LHCN-M2 (cell line): ENCODE data around the gene ANG. TPM values are rescaled to one million over a fixed set of nuclear protein-coding genes. Genes with fewer than 3 reads are reported as not detected.
"Not testable (repeated sequence)": the region's sequence is repeated elsewhere in the genome, so short reads cannot be mapped to it uniquely, and the experiment has no call there.

Source experiments
- DNase-seq: peaks from one replicate; pipeline ENCODE4 v3.0.0-alpha.2; 2012; ENCODE audit warnings: low read depth
- total RNA-seq: library from RNA; depleted of rRNA; stranded (reverse); fragments of >200 nt; gene quantifications from 2 replicates; pipeline ENCODE4 v1.2.3, GENCODE V29; 2014

Gene ANG
- total RNA-seq, 1 experiment from 2014 or later, result 4.2 TPM

DNA sequence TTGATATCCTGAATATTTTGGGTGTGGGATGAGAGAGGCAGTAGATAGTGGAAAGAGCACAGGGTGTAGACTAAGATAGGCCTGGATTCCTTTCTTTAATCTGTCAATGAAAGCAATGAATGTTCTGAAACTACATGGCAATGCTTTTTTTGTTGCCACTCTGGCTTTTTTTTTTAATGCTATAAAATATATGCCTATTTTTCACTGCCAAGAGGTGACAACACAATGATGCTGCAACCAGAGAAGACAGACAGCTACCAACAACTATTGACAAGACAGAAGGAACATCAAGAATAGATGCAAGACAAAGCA is 9.4 kb downstream of the ANG start:
- no peak for DNase-seq

DNA sequence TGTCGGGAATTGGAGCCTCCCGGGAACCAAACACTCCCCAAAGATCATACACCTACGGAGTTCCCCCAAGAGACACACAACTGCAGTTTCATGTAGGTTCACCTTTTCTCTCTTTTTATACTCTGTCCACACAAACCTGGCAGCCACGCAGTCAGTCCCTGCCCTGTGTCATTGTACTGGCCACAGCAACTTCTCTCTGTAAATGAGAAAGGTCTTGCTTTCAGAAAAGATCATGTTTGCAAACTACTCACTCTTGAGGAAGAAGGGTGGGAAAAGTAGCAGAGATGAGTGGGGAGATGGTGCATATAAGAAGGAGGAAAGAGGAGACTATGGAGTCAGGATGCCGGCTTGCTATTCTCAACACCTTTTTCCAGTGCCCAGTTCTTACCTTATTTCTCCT is 10.4 kb downstream of the ANG start:
- DNase-seq, result no peak

DNA sequence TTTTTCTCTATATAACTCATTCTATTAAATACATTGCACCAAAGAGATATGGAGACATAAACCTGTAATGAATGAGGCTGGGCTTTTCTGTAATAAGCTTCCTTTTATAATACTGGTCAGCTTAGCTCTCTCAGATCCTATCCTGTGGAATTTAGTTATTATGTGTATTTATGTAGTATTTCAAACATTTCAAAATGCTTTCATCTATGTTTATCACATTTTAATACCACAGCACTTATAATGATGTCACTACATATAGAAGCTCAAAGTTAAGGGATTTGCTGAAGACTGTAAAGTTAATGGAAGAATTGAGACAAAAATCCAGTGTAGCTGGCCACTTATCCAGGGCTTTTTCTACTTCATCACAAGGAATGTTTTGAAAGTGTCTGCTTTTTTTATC is 11.4 kb downstream of the ANG start:
- DNase-seq, result no peak

DNA sequence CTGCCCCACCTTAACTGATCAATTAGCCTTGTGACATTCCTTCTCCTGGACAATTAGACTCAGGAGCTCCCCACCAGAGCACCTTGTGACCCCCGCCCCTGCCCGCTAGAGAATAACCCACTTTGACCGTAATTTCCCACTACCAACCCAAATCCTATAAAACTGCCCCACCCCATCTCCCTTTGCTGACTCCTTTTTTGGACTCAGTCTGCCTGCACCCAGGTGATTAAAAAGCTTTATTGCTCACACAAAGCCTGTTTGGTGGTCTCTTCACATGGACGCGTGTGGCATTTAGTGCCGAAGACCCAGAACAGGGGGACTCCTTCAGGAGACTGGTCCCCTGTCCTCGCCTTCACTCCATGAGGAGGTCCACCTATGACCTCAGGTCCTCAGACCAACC is 12.4 kb downstream of the ANG start:
- not testable (repeated sequence) for DNase-seq

DNA sequence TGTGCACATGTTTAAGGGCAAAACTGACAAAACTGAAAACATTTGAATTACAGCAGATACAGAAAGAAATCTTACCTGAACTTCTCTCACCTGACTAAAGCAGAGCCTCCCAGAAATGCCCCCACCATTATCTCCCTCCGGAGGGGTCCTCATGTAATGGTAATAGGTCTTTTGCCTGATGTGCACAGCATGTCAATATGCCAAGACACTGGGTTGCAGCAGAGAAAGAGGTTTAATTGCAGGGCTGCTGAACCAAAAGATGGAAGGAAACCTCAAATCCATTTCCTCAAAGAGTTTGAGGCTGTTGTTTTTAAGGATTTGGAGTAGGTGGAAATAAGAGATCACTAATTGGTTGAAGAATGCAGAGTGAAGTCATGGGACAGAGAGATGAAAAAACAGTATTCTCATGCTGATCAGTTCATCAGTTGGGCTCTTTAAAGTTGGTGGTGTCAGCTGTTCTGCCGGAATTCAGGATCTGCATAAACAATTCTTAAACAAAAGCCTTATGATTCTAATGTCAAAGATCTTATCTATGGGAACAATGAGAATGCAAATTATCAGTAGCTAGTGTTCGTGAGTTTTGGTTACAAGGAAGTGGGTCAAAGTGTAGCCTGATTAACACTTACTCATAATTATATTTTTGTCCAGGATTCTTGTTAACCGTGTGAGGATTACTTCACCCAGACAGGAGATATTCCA is 18.2 kb downstream of the ANG start:
- no peak for DNase-seq

DNA sequence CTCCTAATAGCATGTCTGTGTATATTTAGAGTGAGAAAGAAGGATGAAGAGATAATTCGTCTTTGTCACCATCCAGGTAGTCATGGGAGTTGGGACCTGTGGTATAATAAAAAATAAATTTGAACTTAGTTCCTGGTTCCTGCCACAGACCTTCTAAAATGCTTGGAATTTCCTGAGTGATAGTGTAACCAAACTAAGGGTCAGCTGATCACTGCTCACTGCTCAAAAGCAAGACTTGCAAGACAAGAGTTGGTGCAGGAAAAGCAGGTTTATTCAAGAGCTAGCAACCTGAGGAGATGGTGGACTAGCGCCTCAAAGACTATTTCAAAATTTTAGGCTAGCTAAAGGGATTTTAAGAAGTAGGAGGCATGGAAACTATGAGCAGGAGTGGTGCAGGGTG is 19.1 kb downstream of the ANG start:
- no peak for DNase-seq

DNA sequence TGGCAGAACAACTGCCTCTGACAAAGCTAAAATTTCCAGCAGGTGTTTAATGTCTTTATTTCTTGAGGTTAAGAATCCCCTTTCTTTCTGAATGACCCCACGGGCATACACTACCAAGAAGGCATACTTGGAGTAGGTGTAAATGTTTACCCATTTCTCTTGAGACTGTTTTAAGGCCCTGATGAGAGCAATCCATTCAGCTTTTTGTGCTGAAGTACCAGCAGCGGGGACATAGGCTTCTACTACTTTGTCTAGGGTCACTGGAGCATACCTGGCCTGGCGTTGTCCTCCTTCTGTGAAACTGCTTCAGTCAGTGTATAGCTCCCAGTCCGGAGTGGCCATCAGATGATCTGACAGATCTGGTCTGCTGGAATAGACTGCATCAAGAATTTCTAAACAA is 22.7 kb downstream of the ANG start:
- no peak for DNase-seq

DNA sequence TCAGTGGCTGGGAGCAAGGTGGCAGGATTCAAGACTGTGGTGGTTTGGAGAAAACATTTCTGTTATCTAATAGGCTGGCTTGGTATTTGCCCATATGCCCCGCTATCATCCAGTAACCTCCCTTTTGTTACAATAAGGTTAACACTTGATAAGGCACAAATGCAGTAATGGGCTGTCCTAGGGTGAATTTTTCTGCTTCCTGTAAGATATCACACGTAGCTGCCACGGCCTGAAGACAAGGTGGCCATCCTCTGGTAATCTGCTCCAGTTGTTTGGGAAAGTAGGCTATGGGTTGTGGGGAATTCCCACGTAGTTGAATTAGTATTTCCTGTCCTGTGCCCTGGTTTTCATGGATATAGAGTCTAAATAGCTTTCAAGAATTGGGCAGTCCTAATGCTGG is 23.1 kb downstream of the ANG start:
- DNase-seq, result no peak

DNA sequence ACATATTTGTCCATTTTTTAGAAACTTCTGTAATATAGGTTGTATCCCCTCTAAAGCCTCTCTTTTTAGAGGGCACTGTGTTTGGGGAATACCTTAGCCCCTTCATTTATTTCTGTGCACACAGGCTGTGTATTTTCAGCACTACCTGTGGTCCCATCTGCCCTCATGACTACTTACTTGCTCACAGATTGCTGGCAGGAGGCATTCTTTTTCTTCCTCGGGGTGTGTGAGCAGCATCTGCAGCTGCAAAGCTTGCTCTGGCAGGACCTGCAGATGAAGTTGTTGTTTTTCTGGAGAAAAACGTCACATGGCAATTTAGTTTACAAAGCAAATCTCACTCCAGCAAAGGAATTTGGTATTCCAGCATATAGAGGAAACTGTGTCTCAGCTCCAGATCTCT is 24.3 kb downstream of the ANG start:
- no peak for DNase-seq

DNA sequence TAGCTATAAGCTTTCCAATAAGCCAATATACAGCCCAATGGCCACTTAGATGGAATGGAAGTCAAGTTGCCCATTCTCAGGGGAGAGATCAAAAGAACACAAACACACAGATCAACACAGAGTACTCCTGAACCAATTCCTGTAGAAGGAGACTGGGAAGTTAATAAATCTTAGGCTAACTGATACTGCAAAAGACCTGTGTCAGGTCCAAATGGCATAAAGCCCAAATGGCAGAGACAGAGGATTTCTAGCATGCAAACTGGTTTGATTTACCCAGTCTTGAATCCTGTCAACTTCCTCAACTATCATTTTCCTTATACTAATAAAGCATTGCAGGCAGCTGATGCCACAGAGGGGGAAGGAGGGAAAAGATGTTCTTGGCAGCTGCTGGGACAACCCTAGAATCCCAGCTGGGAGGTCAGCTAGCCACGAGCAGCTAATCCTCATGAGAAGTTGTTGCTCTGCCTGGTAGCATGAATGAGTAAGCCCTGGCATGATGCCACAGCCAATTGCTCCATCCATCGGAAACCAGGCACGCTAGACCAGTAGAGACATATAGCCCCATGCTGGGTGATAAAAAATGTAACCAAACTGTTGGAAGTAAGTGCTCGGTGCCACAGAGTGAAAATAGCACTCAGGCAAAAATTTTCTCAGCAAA is 26.2 kb downstream of the ANG start:
- DNase-seq, result peak; percentile 88

DNA sequence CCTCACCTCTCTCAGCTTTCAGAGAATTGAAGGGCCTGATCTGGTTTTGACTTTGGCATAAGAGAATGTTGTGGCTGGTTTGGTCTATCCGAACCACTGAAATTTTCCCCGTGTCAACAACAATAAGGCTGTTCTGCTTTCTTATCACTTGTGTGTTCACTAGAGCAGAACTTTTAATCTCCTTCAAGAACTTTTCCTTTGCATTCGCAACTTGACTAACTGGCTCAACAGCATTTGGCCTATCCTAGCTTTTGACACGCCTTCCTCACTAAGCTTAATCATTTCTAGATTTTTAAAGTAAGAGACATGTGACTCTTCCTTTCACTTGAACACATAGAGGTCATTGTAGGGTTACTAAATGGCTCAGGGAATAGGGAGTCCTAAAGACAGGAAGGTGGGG is 31.2 kb downstream of the ANG start:
- no peak for DNase-seq

DNA sequence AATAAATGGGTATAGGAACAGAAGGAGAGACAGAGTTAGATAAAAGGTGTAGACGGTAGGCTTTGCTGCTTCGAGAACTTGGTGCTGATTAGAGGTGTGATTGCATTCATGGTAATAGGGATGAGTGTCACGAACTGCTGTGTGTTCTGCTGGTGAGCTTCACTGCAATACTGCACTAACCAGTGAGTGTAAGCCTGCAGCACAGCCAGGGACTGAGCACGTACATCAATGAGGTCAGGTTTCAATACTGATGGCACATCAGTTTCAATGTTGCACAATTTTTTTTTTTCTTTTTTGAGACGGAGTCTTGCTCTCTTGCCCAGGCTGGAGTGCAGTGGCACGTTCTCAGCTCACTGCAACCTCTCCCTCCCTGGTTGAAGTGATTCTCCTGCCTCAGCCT is 32.2 kb downstream of the ANG start:
- no peak for DNase-seq

DNA sequence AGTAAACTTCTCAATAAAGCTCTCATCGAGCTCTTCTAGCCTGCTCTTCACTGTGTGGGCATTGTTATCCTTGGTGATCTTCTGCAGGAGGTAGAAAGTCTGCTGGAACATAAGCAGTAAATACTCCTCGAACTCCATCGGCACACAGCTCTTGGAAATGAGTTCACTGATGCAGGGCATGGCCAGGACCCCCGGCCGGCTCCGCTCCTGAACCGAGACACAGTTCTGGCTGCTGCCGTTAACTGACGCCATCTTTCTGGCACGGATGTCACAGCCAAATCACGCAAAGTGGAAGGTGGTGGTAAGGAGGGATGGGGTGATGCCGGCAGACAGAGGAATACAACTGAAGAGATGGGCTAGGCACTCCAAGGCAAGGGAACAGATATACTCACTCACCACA is 33.5 kb downstream of the ANG start:
- DNase-seq, result no peak

DNA sequence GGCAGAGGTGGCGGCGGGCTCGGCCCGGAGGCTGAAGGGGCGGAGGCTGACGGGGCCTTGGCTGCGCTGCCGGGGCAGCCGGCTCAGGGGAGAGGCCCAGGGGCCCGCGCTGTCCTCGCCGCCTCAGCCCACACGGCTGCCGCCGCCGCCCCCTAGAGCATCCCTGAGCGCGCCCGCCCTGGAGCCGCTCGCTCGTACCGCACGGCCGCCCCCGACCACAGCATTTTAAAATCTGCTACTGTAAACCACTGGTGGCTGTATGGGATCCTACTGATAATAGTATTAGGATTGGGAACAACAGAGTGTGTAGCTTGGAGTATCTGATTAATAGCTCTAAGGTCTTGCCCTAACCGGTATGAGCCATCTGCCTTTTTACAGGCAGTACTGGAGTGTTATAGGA is 34.9 kb downstream of the ANG start:
- no peak for DNase-seq

DNA sequence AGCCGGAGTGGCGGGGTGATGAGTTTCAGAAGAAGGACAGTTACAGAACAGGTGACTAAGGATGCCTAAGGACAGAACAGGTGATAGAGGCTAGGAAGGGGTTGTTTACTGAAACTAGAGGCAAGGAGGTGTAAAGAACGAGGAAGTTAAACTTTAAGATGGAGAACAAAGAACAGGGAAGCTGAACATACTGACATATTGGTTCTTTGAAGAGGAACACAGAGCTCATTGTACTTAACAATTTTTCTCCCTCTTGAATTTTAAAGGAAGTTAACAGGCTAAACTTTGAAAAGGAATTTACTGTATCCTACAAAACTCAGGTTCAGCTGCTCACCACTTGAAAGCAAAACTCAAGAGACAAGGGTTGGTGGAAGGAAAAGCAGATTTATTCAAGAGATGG is 37.6 kb downstream of the ANG start:
- not testable (repeated sequence) for DNase-seq

DNA sequence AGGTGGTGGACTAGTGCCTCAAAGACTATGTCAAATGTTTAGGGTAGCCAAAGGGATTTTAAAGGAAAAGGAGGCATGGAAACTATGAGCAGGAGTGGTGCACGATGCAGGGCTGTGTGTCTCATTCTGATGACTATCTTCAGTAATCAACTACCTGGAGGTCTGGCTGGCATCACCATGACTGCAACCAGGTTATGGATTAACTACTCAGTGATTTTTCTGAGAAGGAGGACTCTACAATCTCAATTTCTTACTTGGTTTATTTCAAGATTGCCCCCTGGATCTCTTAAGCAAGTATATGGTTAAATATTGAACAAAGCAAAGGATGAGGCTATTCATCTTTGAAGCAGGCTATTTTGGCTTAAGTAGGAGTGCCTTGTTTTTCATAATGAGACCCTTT is 38.0 kb downstream of the ANG start:
- DNase-seq, result no peak

DNA sequence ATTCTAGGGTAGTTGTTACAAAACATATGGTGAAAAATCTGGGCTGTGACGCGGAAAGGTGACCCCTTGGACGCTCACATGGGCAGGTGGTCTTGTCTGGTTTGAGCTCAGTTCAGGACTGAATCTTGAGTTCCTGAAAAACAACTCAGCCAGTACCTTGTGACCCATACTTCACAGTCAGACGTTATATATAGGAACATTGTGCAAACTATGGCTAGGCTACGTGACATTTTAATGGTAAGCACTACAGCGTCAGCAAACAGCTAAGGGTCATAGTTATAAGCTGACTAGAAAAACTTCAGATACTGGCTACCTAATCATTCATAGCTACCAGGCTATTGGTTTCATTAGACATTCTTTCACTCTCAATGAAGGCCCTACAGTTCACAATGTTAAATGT is 42.3 kb downstream of the ANG start:
- no peak for DNase-seq

DNA sequence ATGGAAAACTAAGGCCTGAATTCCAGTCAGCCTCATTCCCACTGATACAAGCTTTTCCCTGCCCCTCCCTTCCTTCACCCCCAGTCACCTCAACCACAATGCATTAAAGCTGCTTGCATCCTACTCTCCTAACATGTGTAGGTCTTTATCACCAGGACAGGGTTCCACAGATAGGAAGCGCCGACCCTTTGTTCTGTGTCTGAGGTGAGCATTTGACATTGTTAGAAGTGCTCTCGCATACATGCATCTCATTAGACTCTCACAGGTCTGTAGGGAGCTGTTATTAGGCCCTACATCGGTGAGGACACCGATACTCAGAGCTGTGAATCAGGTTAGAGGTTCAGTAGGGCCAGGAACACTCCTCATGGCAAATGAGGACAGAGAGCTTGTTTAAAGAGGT is 43.9 kb downstream of the ANG start:
- DNase-seq, result no peak

DNA sequence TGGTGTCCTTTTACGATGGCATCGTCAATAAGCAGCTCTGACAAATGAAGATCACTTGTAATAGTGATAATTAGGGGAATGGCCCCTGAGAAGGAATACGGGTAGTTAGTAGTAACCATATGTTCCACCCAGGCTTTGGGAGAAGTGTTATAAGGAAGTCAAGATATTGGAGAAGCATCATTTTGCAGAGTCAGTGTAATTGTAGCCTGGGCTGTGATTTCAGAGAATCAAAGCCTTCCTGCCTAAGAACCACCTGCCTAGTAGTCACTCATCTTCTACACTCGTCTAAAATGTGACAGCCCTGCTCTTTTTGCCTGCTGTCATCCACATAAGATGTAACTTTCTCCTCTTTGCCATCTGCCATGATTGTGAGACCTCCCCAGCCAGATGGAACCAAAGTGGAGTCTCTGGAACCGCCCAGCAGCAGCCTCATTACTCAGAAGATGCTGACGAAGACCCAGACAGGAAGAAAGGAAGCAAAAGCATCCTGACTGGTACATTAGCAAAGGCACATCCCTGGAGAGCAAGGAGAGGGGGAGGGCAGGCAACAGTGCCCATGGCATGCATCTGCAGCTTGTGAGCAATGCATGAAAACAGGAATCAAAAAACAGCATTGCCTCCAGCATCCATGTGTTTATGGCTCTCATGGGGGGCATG is 44.5 kb downstream of the ANG start:
- DNase-seq, result no peak

DNA sequence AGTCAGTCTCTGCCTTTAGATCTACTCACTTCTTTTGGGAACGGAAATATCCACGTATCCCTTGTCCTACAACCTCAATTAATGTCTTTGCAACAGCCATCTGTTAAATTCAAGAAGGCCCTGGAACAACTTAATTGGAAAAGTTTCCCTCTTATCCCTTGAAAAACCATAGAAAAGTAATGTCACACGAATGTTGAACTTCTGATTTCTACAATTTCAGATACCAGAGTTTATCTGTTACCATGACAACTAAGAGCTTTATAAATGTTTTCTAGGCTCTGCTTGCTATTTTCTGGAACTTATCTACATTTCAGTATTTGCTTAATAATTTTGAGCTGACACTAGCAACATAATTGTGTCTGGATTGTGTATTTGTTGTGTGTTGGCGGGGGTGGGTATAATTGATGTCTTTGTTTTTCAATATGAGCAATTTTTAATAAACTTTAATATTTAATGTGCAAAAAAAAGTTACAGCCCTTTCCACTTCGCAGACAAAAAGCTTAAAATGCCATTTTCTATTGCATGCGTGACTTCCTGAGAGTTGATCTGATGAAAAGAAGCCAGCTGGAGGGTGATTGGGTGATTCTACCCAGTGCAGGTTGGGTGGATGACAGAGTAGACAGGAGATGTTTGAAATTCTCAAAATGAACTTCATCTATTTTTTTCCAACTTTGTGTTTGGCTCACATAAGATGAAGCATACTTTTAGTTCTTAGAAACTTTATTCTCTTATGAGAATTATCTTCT is 45.3 kb downstream of the ANG start:
- DNase-seq, result no peak

DNA sequence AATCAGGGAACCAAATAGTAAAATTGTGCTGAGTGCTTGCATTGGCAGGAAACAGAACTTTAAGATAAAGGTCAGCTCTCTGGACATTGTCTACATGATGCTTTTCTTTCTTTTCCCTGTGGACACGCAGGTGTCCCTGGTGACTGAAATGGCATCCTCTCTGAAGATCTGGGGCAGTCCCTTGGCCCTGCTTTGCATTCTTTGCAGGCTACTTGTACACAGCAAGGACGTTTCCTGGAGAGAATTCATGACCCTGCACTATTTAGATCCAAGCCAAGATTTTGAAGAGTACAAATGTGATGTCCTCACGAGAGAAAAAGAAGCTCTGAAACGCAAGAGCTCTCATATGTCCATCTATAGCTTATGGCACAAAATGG is 45.9 kb downstream of the ANG start:
- no peak for DNase-seq

DNA sequence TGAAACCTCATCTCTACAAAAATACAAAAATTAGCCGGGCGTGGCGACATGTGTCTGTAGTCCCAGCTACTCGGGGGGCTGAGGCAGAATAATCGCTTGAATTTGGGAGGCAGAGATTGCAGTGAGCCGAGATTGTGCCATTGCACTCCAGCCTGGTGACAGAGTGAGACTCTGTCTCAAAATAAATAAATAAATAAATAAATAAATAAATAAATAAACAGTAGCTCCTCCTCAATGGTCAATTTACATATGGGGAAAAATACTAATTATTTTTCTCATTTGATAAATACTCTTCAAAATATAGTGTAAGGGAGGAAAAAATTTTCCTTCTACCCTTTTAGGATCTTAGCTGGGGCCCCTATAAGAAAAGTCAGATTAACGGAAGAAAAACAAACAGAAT is 49.7 kb downstream of the ANG start:
- not testable (repeated sequence) for DNase-seq

DNA sequence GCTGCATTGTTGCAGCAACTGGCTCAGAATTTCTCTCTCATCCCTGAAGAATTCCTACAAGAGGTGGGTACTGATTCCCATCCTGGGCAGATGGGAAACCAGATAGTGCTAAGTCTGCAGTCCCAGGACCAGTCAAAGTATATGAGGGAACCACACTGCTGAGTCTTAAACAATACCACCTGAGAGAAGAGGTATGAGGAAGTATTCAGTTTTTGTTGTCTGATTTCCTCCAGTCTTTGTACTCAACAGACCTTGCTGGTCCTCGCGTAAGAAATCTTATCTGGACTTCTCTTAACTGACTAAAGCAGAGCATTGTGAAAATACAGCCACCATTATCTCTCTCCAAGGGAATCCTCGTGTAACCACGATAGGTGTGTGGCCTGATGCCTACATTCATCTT is 53.6 kb downstream of the ANG start:
- no peak for DNase-seq
